PFSK-1 (cell line): Measurements from ENCODE around the gene HERC6. TPM values are rescaled to one million over a fixed set of nuclear protein-coding genes. Genes with fewer than 3 reads are reported as not detected.

Experiments used
- FOXP2 ChIP-seq: optimal IDR thresholded peaks from 2 replicates; pipeline ENCODE3; 2011; ENCODE audit warnings: borderline replicate concordance, control low read depth, inconsistent platforms; ENCODE audit not compliant: insufficient read depth; ENCODE audit errors: extremely low read length, extremely low read depth
- POLR2AphosphoS5 ChIP-seq: IDR thresholded peaks from 2 replicates; pipeline ENCODE4 v1.6.1; 2012; ENCODE audit warnings: low read depth, mild to moderate bottlenecking, control low read depth, low read length, moderate library complexity
- SIN3A ChIP-seq: IDR thresholded peaks from 2 replicates; pipeline ENCODE4 v1.6.1; 2012; ENCODE audit warnings: mild to moderate bottlenecking, low read length, moderate library complexity, borderline replicate concordance; ENCODE audit not compliant: insufficient read depth
- TAF1 ChIP-seq: IDR thresholded peaks from 2 replicates; pipeline ENCODE4 v1.6.1; 2012; ENCODE audit warnings: low read length, control low read depth, borderline replicate concordance; ENCODE audit not compliant: insufficient read depth
- polyA plus RNA-seq: library from polyadenylated mRNA; unstranded; fragments of >200 nt; gene quantifications from one replicate; pipeline ENCODE4 v1.2.1, GENCODE V29; 2012; ENCODE audit warnings: low read depth, missing spikeins; ENCODE audit not compliant: insufficient read length
- TF ChIP-seq, protein P1 (sequence below), 2 experiments: IDR thresholded peaks; 2 replicates each; pipeline versions ENCODE4 v1.6.1 to v1.8.0; 2011 to 2012; ENCODE audit warnings: low read depth in 2 of 2, low read length in 2 of 2, control low read depth in 1 of 2, inconsistent platforms in 1 of 2, mild to moderate bottlenecking in 1 of 2, moderate library complexity in 1 of 2; ENCODE audit not compliant: insufficient read depth in 1 of 2

Gene HERC6
- not detected for polyA plus RNA-seq

DNA sequence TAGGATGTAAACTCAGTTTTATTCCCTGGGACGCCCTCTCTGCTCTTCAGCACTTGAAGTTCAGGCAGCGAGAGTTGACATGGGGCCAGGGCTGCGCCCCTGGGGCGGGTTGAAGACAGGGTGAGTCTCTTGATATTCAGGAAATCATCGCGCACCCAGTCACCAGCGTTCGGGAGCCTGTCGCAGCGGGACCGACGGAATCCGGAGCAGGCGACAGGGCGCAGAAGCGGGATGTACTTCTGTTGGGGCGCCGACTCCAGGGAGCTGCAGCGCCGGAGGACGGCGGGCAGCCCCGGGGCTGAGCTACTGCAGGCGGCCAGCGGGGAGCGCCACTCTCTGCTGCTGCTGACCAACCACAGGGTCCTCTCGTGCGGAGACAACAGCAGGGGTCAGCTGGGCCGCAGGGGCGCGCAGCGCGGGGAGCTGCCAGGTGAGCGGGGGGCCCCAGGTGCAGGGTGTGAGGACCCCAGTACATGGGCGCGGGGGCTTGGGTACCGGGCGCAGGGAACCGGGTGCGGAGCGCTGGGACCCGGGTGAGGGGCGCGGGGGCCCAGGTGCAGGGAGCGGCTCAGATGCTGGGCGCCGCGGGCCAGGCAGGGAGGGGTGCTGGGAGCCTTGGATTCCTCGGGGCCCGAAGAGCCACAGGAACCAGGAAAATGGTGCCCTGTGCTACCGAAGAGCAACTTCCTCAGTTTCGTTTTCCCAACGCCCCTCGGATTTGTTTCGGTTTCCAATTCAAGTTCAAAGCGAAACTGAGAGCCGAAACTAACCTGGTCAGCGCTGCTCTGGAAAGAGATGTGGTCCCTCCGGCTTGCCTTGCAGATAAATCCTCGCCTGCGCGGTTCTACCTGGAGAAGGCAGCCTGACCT, at the start of gene HERC6:
TSS of gene HERC6 (plus strand) at position 162 of the 869 bp plus-strand sequence. CDS start at position 232, 70 bp downstream.
- TF ChIP-seq TAF1 (no peak), SIN3A (no peak), POLR2AphosphoS5 (no peak)
- TF ChIP-seq, protein P1, sequence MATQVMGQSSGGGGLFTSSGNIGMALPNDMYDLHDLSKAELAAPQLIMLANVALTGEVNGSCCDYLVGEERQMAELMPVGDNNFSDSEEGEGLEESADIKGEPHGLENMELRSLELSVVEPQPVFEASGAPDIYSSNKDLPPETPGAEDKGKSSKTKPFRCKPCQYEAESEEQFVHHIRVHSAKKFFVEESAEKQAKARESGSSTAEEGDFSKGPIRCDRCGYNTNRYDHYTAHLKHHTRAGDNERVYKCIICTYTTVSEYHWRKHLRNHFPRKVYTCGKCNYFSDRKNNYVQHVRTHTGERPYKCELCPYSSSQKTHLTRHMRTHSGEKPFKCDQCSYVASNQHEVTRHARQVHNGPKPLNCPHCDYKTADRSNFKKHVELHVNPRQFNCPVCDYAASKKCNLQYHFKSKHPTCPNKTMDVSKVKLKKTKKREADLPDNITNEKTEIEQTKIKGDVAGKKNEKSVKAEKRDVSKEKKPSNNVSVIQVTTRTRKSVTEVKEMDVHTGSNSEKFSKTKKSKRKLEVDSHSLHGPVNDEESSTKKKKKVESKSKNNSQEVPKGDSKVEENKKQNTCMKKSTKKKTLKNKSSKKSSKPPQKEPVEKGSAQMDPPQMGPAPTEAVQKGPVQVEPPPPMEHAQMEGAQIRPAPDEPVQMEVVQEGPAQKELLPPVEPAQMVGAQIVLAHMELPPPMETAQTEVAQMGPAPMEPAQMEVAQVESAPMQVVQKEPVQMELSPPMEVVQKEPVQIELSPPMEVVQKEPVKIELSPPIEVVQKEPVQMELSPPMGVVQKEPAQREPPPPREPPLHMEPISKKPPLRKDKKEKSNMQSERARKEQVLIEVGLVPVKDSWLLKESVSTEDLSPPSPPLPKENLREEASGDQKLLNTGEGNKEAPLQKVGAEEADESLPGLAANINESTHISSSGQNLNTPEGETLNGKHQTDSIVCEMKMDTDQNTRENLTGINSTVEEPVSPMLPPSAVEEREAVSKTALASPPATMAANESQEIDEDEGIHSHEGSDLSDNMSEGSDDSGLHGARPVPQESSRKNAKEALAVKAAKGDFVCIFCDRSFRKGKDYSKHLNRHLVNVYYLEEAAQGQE (IDR thresholded peaks at IDR 0.05; ENCODE audit: insufficient read depth in 1 of 2, low read depth in 2 of 2, low read length in 2 of 2): no peak

DNA sequence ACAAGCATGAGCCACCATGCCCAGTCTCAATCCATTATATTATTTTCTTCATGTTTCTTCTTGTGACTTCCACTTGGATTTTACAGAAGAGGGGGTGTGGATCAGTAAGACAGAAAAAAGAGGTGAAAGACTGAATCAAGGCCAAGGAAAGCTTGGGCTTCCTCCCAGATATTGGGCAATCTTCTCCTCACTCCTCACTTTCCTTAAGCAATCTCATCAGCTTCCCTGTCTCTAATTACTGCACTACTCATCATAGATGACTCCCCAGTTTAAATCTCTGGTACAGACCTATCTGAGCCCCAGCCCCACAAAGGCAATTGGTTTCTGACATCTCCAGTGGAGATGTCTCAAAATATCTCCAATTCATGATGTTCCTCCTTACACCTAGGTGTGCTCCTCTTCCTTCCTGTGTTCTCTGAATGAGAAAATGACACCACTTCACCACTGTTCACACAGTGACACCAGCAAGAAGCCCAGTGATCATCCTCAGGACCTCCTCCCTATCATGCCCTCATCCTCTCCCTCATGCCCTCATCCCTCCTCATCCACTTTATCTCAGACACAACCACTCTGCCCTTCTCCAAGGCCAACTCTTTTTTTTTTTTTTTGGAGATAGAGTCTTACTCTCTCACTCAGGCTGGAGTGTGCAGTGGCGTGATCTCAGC, 44.8 kb upstream of the HERC6 start:
- TF ChIP-seq POLR2AphosphoS5 (no peak), FOXP2 (no peak)

DNA sequence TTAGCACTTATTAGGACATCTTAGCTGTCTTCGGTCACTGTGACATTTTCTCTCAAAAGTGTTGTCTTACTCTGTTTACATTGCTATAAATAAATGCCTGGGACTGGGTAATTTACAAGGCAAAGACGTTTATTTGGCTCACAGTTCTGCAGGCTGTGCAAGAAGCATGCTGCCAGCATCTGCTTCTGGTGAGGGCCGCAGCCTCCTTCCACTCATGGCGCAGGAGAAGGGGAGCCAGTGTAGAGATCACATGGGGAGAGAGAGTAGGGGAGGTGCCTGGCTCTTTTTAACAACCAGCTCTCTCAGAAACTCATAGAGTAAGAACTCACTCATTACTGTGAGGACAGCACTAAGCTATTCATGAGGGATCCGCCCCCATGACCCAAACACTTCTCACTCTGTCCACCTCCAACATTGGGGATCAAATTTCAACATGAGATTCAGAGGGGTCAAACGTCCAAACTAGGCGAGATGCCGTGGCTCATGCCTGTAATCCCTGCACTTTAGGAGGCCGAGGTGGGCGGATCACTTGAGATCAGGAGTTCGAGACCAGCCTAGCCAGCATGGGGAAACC, 43.5 kb upstream of the HERC6 start:
- no peak for TF ChIP-seq FOXP2

DNA sequence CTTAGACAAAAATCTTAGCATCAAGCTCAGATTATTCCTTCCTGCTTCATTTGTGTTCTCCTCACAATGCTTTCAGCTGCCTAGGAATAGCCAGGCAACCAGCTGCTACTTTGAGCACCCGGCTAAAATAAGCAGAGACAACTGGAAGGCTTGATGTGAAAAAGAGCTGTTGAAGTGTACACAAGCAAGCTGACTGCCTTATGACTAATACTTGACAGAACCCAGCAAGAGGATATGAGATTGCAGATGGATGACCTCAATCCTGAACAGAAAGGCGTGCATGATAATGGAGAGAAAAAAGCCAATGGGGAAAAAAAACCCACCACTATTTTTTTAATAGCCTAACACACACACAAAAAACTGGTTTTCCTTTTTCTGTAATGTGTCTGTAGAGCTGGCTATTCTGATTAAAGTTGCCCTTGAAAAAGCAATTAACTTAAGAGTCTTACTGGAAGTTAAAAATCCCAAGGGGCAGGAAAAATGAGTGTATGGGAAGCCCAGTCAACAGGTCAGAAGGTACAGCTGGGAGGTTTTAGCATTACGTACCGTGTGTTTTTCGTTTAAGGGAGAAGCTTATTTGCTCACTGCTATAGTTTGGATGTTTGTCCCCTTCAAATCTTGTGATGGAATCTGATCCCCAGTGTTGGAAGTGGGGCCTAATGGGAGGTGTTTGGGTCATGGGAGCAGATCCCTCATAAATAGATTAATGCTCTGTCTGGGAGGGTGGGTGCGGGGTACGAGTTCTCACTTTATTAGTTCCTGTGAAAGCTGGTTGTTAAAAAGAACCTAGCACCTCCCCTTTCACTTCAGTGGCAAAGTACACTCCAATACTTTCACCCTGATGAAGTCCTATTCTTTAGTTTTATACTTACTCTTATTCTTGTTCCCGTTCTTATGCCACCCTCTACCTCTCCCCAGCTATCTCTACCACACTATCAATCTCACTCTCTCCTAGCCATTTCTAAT, 37.1 kb upstream of the HERC6 start:
- TF ChIP-seq, protein P1 (IDR thresholded peaks at IDR 0.05; ENCODE audit: insufficient read depth in 1 of 2, low read depth in 2 of 2, low read length in 2 of 2): no peak

GRCh38 chr4:88350786-88351185, 27.9 kb upstream of the HERC6 start:
- TF ChIP-seq TAF1 (no peak), POLR2AphosphoS5 (no peak), FOXP2 (no peak), SIN3A (no peak)
- TF ChIP-seq, protein P1 (IDR thresholded peaks at IDR 0.05; ENCODE audit: insufficient read depth in 1 of 2, low read depth in 2 of 2, low read length in 2 of 2): no peak
